Transverse colon (tissue), 4 donors: ENCODE results near the gene GUCY2F. TPM values are rescaled to one million over a fixed set of nuclear protein-coding genes. Genes with fewer than 3 reads are reported as not detected.

Source experiments
- DNase-seq: peaks from one replicate; pipeline ENCODE4 v3.0.0-alpha.2; 2019
- H3K27ac ChIP-seq, 4 donors: fragments of 200-600 bp; sonication (generic); 2 replicates each; pipeline ENCODE4 v1.5.1; 2016 to 2018; ENCODE audit warnings: inconsistent platforms in 4 of 4
- H3K27me3 ChIP-seq: fragments of 200-600 bp; sonication (generic); 2 replicates; pipeline ENCODE4 v1.5.1; 2017; ENCODE audit warnings: inconsistent platforms
- H3K36me3 ChIP-seq, 4 donors: fragments of 200-600 bp; sonication (generic); 2 replicates each; pipeline ENCODE4 v1.5.1; 2017 to 2019; ENCODE audit warnings: inconsistent platforms in 4 of 4
- H3K4me1 ChIP-seq, 4 donors: fragments of 200-600 bp; sonication (generic); 2 replicates each; pipeline ENCODE4 v1.5.1; 2017 to 2020; ENCODE audit warnings: inconsistent platforms in 4 of 4
- H3K4me3 ChIP-seq, 4 donors: fragments of 200-600 bp; sonication (generic); 1 replicate in 1 of 4; 2 replicates in 3 of 4; pipeline versions ENCODE4 v1.5.1 to v1.6.1; 2017 to 2019; ENCODE audit warnings: inconsistent platforms in 4 of 4
- H3K9me3 ChIP-seq, 2 donors: fragments of 200-600 bp; sonication (generic); 2 replicates each; pipeline ENCODE4 v1.5.1; 2017 to 2019; ENCODE audit warnings: inconsistent platforms in 2 of 2
- CTCF ChIP-seq, 5 experiments: fragments of 200-600 bp in 3 of 5; fragments of 450-650 bp in 2 of 5; sonication (generic) in 3 of 5; IDR thresholded peaks; 1 replicate in 2 of 5; 2 replicates in 3 of 5; pipeline ENCODE4 v1.5.1; 2016 to 2017; ENCODE audit warnings: antibody characterized with exemption in 5 of 5, inconsistent platforms in 3 of 5, mild to moderate bottlenecking in 2 of 5, moderate library complexity in 1 of 5
- EP300 ChIP-seq: sonication (generic); formaldehyde crosslinking; IDR thresholded peaks from one replicate; pipeline ENCODE4 v1.6.1; 2017; ENCODE audit warnings: antibody characterized with exemption, low read depth
- POLR2A ChIP-seq: fragments of 450-650 bp; IDR thresholded peaks from one replicate; pipeline ENCODE4 v1.6.1; 2016; ENCODE audit warnings: antibody characterized with exemption, mild to moderate bottlenecking, moderate library complexity
- POLR2AphosphoS5 ChIP-seq, 3 donors: sonication (generic); formaldehyde crosslinking; IDR thresholded peaks; one replicate each; pipeline ENCODE4 v1.6.1; 2016; ENCODE audit warnings: antibody characterized with exemption in 3 of 3
- WGBS, 2 donors: methylation state at CpG; one replicate each; pipeline ENCODE4 v1.1.5; 2018; ENCODE audit warnings: low coverage in 1 of 2; 5-methylcytosine and 5-hydroxymethylcytosine counted together
- in situ Hi-C, 4 donors: fragments of 200-750 bp; cut with MboI; loops; one replicate each; pipeline versions ENCODE4 v1.15.0 to v1.15.1; 2017; ENCODE audit warnings: low sequenced_read_pairs in 3 of 4, low pct_ligation_motif_present in 1 of 4, low pct_unique_long_range_greater_than_20kb in 1 of 4
- intact Hi-C: fragments of 100-400 bp; cut with DNase I; formaldehyde crosslinking; loops from one replicate; pipeline ENCODE4 v1.15.1; 2023; ENCODE audit warnings: low total_unique reads
- total RNA-seq, 4 donors: library from RNA; depleted of rRNA; stranded (reverse); fragments of >200 nt; gene quantifications; one replicate each; pipeline ENCODE4 v1.1.0, GENCODE V29; 2016

GUCY2F gene
- not detected for total RNA-seq

DNA sequence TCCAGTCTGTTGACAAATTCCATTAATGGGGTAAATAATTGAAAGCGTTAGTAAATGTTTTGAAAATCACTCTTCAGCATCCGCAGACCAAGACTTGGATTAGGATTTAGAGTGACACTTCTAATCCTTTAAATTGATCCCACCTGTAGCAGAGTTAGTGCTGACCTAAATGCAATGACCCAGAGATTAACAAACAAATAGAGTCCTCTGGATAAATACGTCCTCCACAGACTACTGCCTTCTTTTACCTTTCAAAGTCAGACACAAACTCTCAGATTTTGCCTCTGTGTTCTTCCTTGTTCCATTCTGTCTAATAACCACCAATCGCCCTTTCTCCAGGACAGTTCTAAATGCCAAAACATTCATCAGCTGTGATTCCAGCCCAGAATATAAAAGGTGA, at the start of gene GUCY2F:
Gene GUCY2F, minus strand, starts transcription at position 101 of the 400 bp plus-strand sequence. CDS start 6,150 bp downstream, outside the sequence.
- intact Hi-C loops: no loop called here
- in situ Hi-C loops: loop anchor here in 3 of 4 donors (10.0 to 25.0 kb wide), 4 partner anchors 153 to 655 kb away; no protein-coding TSS in a partner anchor
- Histone ChIP-seq H3K27me3 (no peaks in the 10 kb centered on the region), H3K36me3 (no peaks in the 10 kb centered on the region), H3K4me1 (no peaks in the 10 kb centered on the region), H3K4me3 (no peak within 1 kb of the TSS), H3K9me3 (no peaks in the 10 kb centered on the region), H3K27ac (no peak within 1 kb of the TSS)
- 57% methylated on average over 4 of the region's 4 CpGs; no CpG with 5 or more reads in 1 of the 2 donors for WGBS, 2 donors
- TF ChIP-seq POLR2AphosphoS5 (IDR thresholded peaks at IDR 0.05) (no peak), EP300 (no peak)
- no peak for DNase-seq

DNA sequence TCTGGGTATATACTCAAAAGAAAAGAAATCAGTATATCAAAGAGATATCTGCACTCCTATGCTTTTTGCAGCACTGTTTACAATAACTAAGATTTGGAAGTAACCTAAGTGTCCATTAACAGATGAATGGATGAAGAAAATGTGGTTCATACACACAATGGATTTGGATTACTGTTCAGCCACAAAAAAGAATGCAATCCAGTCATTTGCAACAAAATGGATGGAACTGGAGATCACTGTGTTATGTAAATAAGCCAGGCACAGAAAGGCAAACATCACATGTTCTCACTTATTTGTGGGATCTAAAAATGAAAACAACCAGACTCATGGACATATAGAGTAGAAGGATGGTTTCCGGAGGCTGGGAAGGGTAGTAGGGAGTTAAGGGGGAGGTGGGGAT, 37.1 kb upstream of the GUCY2F start:
- DNase-seq: no peak
- no peaks in the 10 kb centered on the region for H3K4me1 ChIP-seq
- H3K4me3 ChIP-seq: no peak overlapping the region
- in situ Hi-C loops (no loop called here), intact Hi-C loops (no loop called here)
- 89% methylated on average over 1 of the region's 1 CpG; no CpG with 5 or more reads in 1 of the 2 donors for WGBS, 2 donors
- H3K27me3 ChIP-seq: no peaks in the 10 kb centered on the region
- H3K9me3 ChIP-seq: no peaks in the 10 kb centered on the region
- H3K27ac ChIP-seq: no peak overlapping the region
- no peaks in the 10 kb centered on the region for H3K36me3 ChIP-seq
- no peak for TF ChIP-seq EP300
- TF ChIP-seq POLR2AphosphoS5 (IDR thresholded peaks at IDR 0.05): no peak
- TF ChIP-seq CTCF (IDR thresholded peaks at IDR 0.05): no peak
- TF ChIP-seq POLR2A: no peak

- DNase-seq: no peak
- TF ChIP-seq EP300 (no peak), POLR2AphosphoS5 (IDR thresholded peaks at IDR 0.05) (no peak), CTCF (IDR thresholded peaks at IDR 0.05) (no peak), POLR2A (no peak)
- intact Hi-C loops (no loop called here), in situ Hi-C loops (no loop called here)
- no peaks in the 10 kb centered on the region for H3K27me3 ChIP-seq
- H3K4me1 ChIP-seq: no peaks in the 10 kb centered on the region
- H3K9me3 ChIP-seq: no peaks in the 10 kb centered on the region
- no peak overlapping the region for H3K4me3 ChIP-seq
- no peaks in the 10 kb centered on the region for H3K36me3 ChIP-seq
- H3K27ac ChIP-seq: no peak overlapping the region
- 70 to 80% methylated on average over 1 of the region's 1 CpG for WGBS, 2 donors
Measured at GRCh38 chrX:109511113-109511512, 29.2 kb upstream of the GUCY2F start.

DNA sequence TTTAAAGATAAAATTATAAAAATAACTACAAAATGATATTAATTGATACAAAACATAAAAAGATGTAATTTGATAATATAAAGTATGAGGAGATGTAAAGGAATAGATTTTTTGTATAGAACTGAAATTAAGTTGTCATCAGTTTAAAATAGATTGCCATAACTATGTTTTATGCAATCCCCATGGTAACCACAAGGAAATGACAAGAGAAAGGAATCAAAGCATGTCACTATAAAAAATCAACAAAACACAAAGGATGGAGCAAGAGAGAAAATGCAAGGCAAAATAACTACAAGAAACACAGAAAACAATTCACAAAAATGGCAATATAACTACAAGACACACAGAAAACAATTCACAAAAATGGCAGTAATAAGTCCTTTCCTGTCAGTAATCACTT, 27.0 kb upstream of the GUCY2F start:
- Histone ChIP-seq H3K27ac (no peak overlapping the region), H3K9me3 (no peaks in the 10 kb centered on the region), H3K36me3 (no peaks in the 10 kb centered on the region), H3K27me3 (no peaks in the 10 kb centered on the region), H3K4me1 (no peaks in the 10 kb centered on the region), H3K4me3 (no peak overlapping the region)
- TF ChIP-seq POLR2AphosphoS5 (IDR thresholded peaks at IDR 0.05) (no peak), EP300 (no peak), CTCF (IDR thresholded peaks at IDR 0.05) (no peak), POLR2A (no peak)
- DNase-seq: no peak
- in situ Hi-C loops (no loop called here), intact Hi-C loops (no loop called here)

- DNase-seq: no peak
- Histone ChIP-seq H3K36me3 (no peaks in the 10 kb centered on the region), H3K27ac (no peak overlapping the region), H3K27me3 (no peaks in the 10 kb centered on the region), H3K9me3 (no peaks in the 10 kb centered on the region), H3K4me1 (no peaks in the 10 kb centered on the region), H3K4me3 (no peak overlapping the region)
- TF ChIP-seq EP300: no peak
- TF ChIP-seq POLR2A: no peak
- no peak for TF ChIP-seq CTCF (IDR thresholded peaks at IDR 0.05)
- TF ChIP-seq POLR2AphosphoS5 (IDR thresholded peaks at IDR 0.05): no peak
- intact Hi-C loops: no loop called here
- 46 to 52% methylated on average over 2 to 3 of the region's 3 CpGs for WGBS, 2 donors
- in situ Hi-C loops: no loop called here
Measured at GRCh38 chrX:109501176-109501575, 19.3 kb upstream of the GUCY2F start.
